HTR-8/SVneo (cell line): ENCODE data around the gene KLHL21.
"Not testable (repeated sequence)": the region's sequence is repeated elsewhere in the genome, so short reads cannot be mapped to it uniquely, and the experiment has no call there.

Experiments used
- DNase-seq: peaks from one replicate; pipeline ENCODE4 v3.0.0; 2011; ENCODE audit warnings: low spot score, mixed read lengths; ENCODE audit not compliant: insufficient read length
- FAIRE-seq: peaks from 2 replicates; lab custom pipeline; 2011; peaks lifted over from hg19 to GRCh38; lab: Jason Lieb, UNC

The KLHL21 gene

GRCh38 chr1:6601049-6601922 lies 1.4 kb downstream of the KLHL21 start:
- DNase-seq (no peak), FAIRE-seq (no peak)

GRCh38 chr1:6600410-6601048 lies 2.1 kb downstream of the KLHL21 start:
- FAIRE-seq (no peak), DNase-seq (no peak)

- DNase-seq, FAIRE-seq: not testable (repeated sequence)
Observed at GRCh38 chr1:6599991-6600390, 2.7 kb downstream of the KLHL21 start.

- no peak for DNase-seq
- FAIRE-seq: no peak
Observed at GRCh38 chr1:6599141-6599975, 3.3 kb downstream of the KLHL21 start.

- DNase-seq: no peak
- FAIRE-seq: no peak
Observed at GRCh38 chr1:6597777-6598131, 4.9 kb downstream of the KLHL21 start.

- FAIRE-seq (no peak), DNase-seq (no peak)
Observed at GRCh38 chr1:6596886-6597776, 5.5 kb downstream of the KLHL21 start.

- DNase-seq: no peak
- FAIRE-seq: no peak
Observed at GRCh38 chr1:6596351-6596750, 6.3 kb downstream of the KLHL21 start.

- DNase-seq: no peak
- FAIRE-seq: no peak
Observed at GRCh38 chr1:6594977-6595740, 7.5 kb downstream of the KLHL21 start.

GRCh38 chr1:6593810-6594209 lies 8.9 kb downstream of the KLHL21 start:
- FAIRE-seq: no peak
- no peak for DNase-seq

- no peak for FAIRE-seq
- no peak for DNase-seq
Observed at GRCh38 chr1:6592865-6593593, 9.6 kb downstream of the KLHL21 start.

- DNase-seq (no peak), FAIRE-seq (no peak)
Observed at GRCh38 chr1:6592441-6592840, 10.2 kb downstream of the KLHL21 start.

GRCh38 chr1:6591644-6592043 lies 11.0 kb downstream of the KLHL21 start:
- FAIRE-seq (no peak), DNase-seq (no peak)

- FAIRE-seq: no peak
- no peak for DNase-seq
Observed at GRCh38 chr1:6591222-6591621, 11.4 kb downstream of the KLHL21 start.

GRCh38 chr1:6590046-6590445 lies 12.6 kb downstream of the KLHL21 start:
- no peak for DNase-seq
- FAIRE-seq: no peak

- DNase-seq (no peak), FAIRE-seq (no peak)
Observed at GRCh38 chr1:6588893-6589520, 13.7 kb downstream of the KLHL21 start.

- no peak for FAIRE-seq
- no peak for DNase-seq
Observed at GRCh38 chr1:6588128-6588892, 14.4 kb downstream of the KLHL21 start.

GRCh38 chr1:6587261-6588005 lies 15.2 kb downstream of the KLHL21 start:
- no peak for FAIRE-seq
- no peak for DNase-seq
